GM19099 (cell line): ENCODE results near the gene LCN2.

Source experiments
- POLR2A ChIP-seq: IDR thresholded peaks from 3 replicates; pipeline ENCODE4 v1.6.1; 2011; ENCODE audit warnings: low read depth; ENCODE audit not compliant: insufficient read length; ENCODE audit errors: extremely low read depth

LCN2 gene

GRCh38 chr9:128149001-128149701, at the start of gene LCN2:
Gene LCN2 (plus strand): TSS chr9:128149453. CDS start chr9:128149526, 73 bp downstream.
- no peak for TF ChIP-seq POLR2A

- no peak for TF ChIP-seq POLR2A
Observed at GRCh38 chr9:128099932-128100491, 49.2 kb upstream of the LCN2 start.

- no peak for TF ChIP-seq POLR2A
Observed at GRCh38 chr9:128100581-128100980, 48.7 kb upstream of the LCN2 start.

- TF ChIP-seq POLR2A, result no peak
Observed at GRCh38 chr9:128101231-128101661, 48.0 kb upstream of the LCN2 start.

GRCh38 chr9:128101690-128102089, 47.6 kb upstream of the LCN2 start:
- TF ChIP-seq POLR2A, result no peak

- TF ChIP-seq POLR2A, result no peak
Observed at GRCh38 chr9:128102196-128102595, 47.1 kb upstream of the LCN2 start.

- no peak for TF ChIP-seq POLR2A
Observed at GRCh38 chr9:128102861-128103588, 46.2 kb upstream of the LCN2 start.

- TF ChIP-seq POLR2A, result no peak
Observed at GRCh38 chr9:128103589-128103962, 45.7 kb upstream of the LCN2 start.

GRCh38 chr9:128104171-128104618, 45.1 kb upstream of the LCN2 start:
- no peak for TF ChIP-seq POLR2A

- no peak for TF ChIP-seq POLR2A
Observed at GRCh38 chr9:128105538-128106175, 43.6 kb upstream of the LCN2 start.

GRCh38 chr9:128106181-128106939, 42.9 kb upstream of the LCN2 start:
- TF ChIP-seq POLR2A, result no peak

- TF ChIP-seq POLR2A, result no peak
Observed at GRCh38 chr9:128106940-128107467, 42.2 kb upstream of the LCN2 start.

GRCh38 chr9:128107468-128108268, 41.6 kb upstream of the LCN2 start:
- no peak for TF ChIP-seq POLR2A

GRCh38 chr9:128108269-128109049, 40.8 kb upstream of the LCN2 start:
- TF ChIP-seq POLR2A, result no peak
